MM.1S (cell line): ENCODE measurements around the gene NINL.

Experiments used
- EZH2 ChIP-seq: fragments of 300-600 bp; sonication (generic); optimal IDR thresholded peaks from 2 replicates; pipeline ENCODE3; 2017; ENCODE audit warnings: low read depth, mild to moderate bottlenecking, antibody characterized with exemption, low read length, mixed read lengths
- EZH2phosphoT487 ChIP-seq: fragments of 300-600 bp; sonication (generic); IDR thresholded peaks from 2 replicates; pipeline ENCODE4 v1.6.1; 2018; ENCODE audit warnings: antibody characterized with exemption, low read length
- TF ChIP-seq, protein P1 (sequence below): fragments of 300-600 bp; sonication (generic); IDR thresholded peaks from 2 replicates; pipeline ENCODE4 v1.5.1; 2016; ENCODE audit warnings: antibody characterized with exemption, low read length, mixed read lengths

DNA sequence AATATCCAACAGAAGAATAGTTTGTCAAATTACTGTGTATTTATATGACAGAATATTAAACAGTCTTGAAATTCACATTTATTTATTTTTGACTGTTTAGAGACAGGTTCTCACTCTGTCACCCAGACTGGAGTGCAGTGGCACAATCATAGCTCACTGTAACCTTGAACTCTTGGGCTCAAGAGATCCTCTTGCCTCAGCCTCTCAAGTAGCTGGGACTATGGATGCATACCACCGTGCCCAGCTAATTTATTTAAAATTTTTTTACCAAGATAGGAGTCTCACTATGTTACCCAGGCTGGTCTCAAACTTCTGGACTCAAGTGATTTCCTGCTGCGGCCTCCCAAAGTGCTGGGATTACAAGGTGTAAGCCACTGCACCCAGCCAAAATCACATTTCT is 57.4 kb downstream of the NINL start:
- TF ChIP-seq, protein P1, sequence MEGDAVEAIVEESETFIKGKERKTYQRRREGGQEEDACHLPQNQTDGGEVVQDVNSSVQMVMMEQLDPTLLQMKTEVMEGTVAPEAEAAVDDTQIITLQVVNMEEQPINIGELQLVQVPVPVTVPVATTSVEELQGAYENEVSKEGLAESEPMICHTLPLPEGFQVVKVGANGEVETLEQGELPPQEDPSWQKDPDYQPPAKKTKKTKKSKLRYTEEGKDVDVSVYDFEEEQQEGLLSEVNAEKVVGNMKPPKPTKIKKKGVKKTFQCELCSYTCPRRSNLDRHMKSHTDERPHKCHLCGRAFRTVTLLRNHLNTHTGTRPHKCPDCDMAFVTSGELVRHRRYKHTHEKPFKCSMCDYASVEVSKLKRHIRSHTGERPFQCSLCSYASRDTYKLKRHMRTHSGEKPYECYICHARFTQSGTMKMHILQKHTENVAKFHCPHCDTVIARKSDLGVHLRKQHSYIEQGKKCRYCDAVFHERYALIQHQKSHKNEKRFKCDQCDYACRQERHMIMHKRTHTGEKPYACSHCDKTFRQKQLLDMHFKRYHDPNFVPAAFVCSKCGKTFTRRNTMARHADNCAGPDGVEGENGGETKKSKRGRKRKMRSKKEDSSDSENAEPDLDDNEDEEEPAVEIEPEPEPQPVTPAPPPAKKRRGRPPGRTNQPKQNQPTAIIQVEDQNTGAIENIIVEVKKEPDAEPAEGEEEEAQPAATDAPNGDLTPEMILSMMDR: no peak
- no peak for TF ChIP-seq EZH2
- no peak for TF ChIP-seq EZH2phosphoT487
